Bronchus fibroblast of lung (primary cell): Measurements from ENCODE around the gene MRPS21. TPM values are rescaled to one million over a fixed set of nuclear protein-coding genes. Genes with fewer than 3 reads are reported as not detected.

Experiments
- total RNA-seq: library from RNA; depleted of rRNA; stranded (reverse); fragments of >200 nt; gene quantifications from 2 replicates; pipeline ENCODE4 v1.2.3, GENCODE V29; 2015

MRPS21 gene
- total RNA-seq = 74.6 and 85.2 TPM in 2 replicates

DNA sequence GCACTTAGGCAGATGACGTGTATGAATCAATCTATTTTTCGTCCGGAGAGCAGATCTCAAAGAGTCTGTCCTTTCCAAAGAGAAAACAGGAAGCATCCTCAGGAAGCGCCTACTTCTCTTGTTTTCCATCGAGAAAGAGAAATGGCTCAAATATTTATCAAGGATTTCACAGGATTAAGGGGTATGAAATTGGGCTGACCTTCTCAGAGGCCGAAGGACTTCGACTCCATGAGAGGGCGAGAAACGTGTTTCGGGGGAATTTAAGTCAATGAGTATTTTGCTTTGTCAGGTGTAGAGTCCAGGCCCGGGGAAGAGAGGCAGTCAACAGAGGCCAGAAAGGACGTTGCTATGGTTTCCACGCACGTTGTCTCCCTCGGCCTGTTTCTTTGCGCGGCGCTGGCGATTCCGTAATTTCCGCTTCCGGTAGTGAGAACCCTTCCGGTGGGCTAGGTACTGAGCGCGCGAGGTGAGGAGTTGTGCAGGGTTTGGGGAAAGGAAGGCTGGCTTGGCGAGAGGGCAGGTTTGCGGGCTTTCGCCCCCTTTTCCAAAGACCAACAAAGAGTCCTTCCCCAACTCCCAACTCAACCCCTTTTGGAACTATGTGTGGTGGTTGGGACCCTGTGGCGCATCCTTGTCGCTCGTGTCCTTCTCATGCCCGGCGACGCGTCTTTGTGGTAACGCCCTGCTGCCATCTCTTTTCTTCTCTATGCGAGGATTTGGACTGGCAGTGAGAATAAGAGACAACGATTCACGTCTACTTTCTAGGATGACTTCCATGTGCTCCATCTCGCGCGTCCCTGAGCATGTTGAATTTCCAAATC, at the start of gene MRPS21:
TSS of gene MRPS21 (plus strand) at position 429 of the 821 bp plus-strand sequence. CDS start 506 bp downstream, outside the sequence.

DNA sequence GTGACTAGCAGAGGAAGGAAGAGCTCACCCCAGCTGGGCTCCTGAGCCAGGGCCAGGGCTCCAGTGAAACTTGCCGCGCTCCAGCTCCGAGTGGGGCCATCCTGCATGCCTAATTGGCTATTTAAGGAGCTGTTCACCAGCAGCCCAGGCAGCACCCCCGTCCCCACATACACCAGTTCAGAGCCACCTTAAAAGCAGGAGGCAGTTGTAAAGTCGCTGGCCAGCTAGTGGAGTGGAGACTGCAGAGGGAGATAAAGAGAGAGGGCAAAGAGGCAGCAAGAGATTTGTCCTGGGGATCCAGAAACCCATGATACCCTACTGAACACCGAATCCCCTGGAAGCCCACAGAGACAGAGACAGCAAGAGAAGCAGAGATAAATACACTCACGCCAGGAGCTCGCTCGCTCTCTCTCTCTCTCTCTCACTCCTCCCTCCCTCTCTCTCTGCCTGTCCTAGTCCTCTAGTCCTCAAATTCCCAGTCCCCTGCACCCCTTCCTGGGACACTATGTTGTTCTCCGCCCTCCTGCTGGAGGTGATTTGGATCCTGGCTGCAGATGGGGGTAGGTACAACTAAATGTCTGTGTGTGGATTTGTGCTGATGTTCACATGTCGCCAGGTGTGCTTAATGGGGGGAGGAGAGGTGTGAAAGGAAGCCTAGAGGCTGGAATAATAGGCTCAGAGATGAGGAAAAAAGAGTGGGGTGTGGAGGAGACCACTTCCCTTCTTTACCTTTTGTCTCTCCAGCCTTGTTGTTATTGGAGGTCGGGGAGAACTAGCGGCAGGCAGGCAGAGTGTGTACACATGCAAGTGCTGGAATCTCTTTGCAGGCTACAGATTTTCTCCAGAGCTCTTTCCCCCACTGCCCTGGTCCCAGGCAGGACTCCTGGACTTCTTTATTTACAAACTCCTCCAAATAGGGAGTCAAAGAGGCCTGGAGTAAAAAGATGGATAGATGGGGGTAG, 35.8 kb upstream of the MRPS21 start, which contains the start of gene CA14:
TSS of gene CA14 (plus strand) at position 151 of the 962 bp plus-strand sequence. CDS start at position 506, 355 bp downstream.

GRCh38 chr1:150268705-150269403, 24.8 kb upstream of the MRPS21 start, which contains the start of gene APH1A:
Gene APH1A (minus strand): TSS chr1:150269016. CDS start chr1:150268810, 206 bp downstream.

GRCh38 chr1:150281758-150282557, 11.7 kb upstream of the MRPS21 start, which contains the start of gene CIART:
Gene CIART (plus strand): TSS chr1:150282554. CDS start chr1:150283268, 714 bp downstream.

Other genes starting within 250 kb of the MRPS21 start
- gene VPS45, start 226.1 kb upstream of the MRPS21 start, total RNA-seq = 25.1 and 29.1 TPM in 2 replicates
- 52.3 and 57.8 TPM in 2 replicates for gene PLEKHO1, start 143.9 kb upstream of the MRPS21 start, total RNA-seq
- gene ANP32E, start 57.7 kb upstream of the MRPS21 start, total RNA-seq = 25.3 and 31.3 TPM in 2 replicates
- gene CA14, start 36.1 kb upstream of the MRPS21 start, total RNA-seq = not detected in 2 replicates
- 109 and 111 TPM in 2 replicates for gene APH1A, start 24.8 kb upstream of the MRPS21 start, total RNA-seq
- 5.5 and 9.5 TPM in 2 replicates for gene C1orf54, start 21.1 kb upstream of the MRPS21 start, total RNA-seq
- gene CIART, start 11.3 kb upstream of the MRPS21 start, total RNA-seq = 0.74 and 1.0 TPM in 2 replicates
- gene PRPF3, start 27.7 kb downstream of the MRPS21 start, total RNA-seq = 28.4 and 29.8 TPM in 2 replicates
- gene RPRD2, start 70.3 kb downstream of the MRPS21 start, total RNA-seq = 6.8 and 8.2 TPM in 2 replicates
- 22.0 and 27.2 TPM in 2 replicates for gene TARS2, start 193.6 kb downstream of the MRPS21 start, total RNA-seq
- 44.2 and 44.6 TPM in 2 replicates for gene ECM1, start 214.2 kb downstream of the MRPS21 start, total RNA-seq
- gene FALEC, start 221.9 kb downstream of the MRPS21 start, total RNA-seq = not detected in 2 replicates